K562 (cell line): ENCODE data around the gene ARHGAP42. TPM values are rescaled to one million over a fixed set of nuclear protein-coding genes. Genes with fewer than 3 reads are reported as not detected.
A peak's percentile ranks its signal among the peaks of the same experiment; 100 is the strongest.

ENCODE experiments used
- ATAC-seq: fragments of 200-7000 bp; cut with Tn5 transposase; 3 replicates; pipeline ENCODE4 v1.9.1; 2020; ENCODE audit warnings: moderate library complexity
- BruUV-seq: library from RNA; stranded (reverse); fragments of 400-500 nt; replicated peaks from 2 replicates; lab custom pipeline; 2021; lab: Mats Ljungman, UMichigan
- CTCF ChIA-PET: fragments of 300-600 bp; formaldehyde crosslinking; extraction: SDS; loops from one replicate; lab custom pipeline; 2021; ENCODE audit warnings: low intra/inter-chr PET ratio; lab: Yijun Ruan, JAX
- POLR2A ChIA-PET: fragments of 300-600, 350-650 bp; sonication (Branson Sonifier 250); formaldehyde crosslinking; extraction: SDS; loops from one replicate; lab custom pipeline; 2021; ENCODE audit warnings: antibody characterized with exemption, inconsistent platforms; lab: Yijun Ruan, JAX
- DNase-seq, 4 experiments: peaks; one replicate each; pipeline versions ENCODE4 v3.0.0 to v3.0.0-alpha.2; 2011 to 2018; ENCODE audit warnings: low spot score in 3 of 4, mixed read lengths in 3 of 4; ENCODE audit errors: extremely low read depth in 1 of 4
- FAIRE-seq: peaks from 2 replicates; lab custom pipeline; 2011; peaks lifted over from hg19 to GRCh38; lab: Jason Lieb, UNC
- H2AFZ ChIP-seq: 2 replicates; pipeline ENCODE4 v1.6.0; 2011; ENCODE audit warnings: low read depth, low read length, control low read depth, inconsistent platforms
- H3K27ac ChIP-seq: fragments of 200-600 bp; 3 replicates; pipeline ENCODE4 v1.8.0; 2011; ENCODE audit warnings: low read depth, mild to moderate bottlenecking, control low read depth, inconsistent platforms, low read length, moderate library complexity, mixed read lengths; ENCODE audit errors: extremely low read depth
- H3K27me3 ChIP-seq, 2 experiments: fragments of 300-600 bp in 1 of 2; 2 replicates in 1 of 2; 3 replicates in 1 of 2; pipeline versions ENCODE4 v1.6.0 to v1.8.0; 2011; ENCODE audit warnings: inconsistent platforms in 2 of 2, low read length in 2 of 2, mild to moderate bottlenecking in 1 of 2, mixed read lengths in 1 of 2, moderate library complexity in 1 of 2; ENCODE audit not compliant: control insufficient read depth in 2 of 2, insufficient read depth in 2 of 2
- H3K36me3 ChIP-seq: fragments of 300-600 bp; 3 replicates; pipeline ENCODE4 v1.8.0; 2011; ENCODE audit warnings: mild to moderate bottlenecking, low read length, inconsistent platforms; ENCODE audit not compliant: control insufficient read depth, insufficient read depth
- H3K4me1 ChIP-seq, 2 experiments: fragments of 200-600 bp in 1 of 2; replicated peaks in 1 of 2; 2 replicates in 1 of 2; 3 replicates in 1 of 2; pipeline versions ENCODE4 v1.5.1 to v1.8.0; 2011; ENCODE audit warnings: inconsistent platforms in 2 of 2, low read length in 2 of 2, mild to moderate bottlenecking in 1 of 2, mixed read lengths in 1 of 2, moderate library complexity in 1 of 2; ENCODE audit not compliant: control insufficient read depth in 2 of 2, insufficient read depth in 2 of 2
- H3K4me2 ChIP-seq: 2 replicates; pipeline ENCODE4 v1.6.1; 2011; ENCODE audit warnings: low read length, control low read depth, inconsistent platforms, mixed read lengths; ENCODE audit not compliant: insufficient read depth
- H3K4me3 ChIP-seq: fragments of 200-600 bp; sonication (generic), shearing (Covaris generic); 2 replicates; pipeline ENCODE4 v1.5.1; 2016; ENCODE audit warnings: control low read depth, inconsistent platforms
- H3K79me2 ChIP-seq: fragments of 200-600 bp; 3 replicates; pipeline ENCODE4 v1.8.0; 2011; ENCODE audit warnings: low read length, inconsistent platforms; ENCODE audit not compliant: control insufficient read depth, insufficient read depth
- H3K9ac ChIP-seq, 2 experiments: 2 replicates each; pipeline versions ENCODE4 v1.6.0 to v1.6.1; 2011; ENCODE audit warnings: low read depth in 2 of 2, low read length in 2 of 2, control low read depth in 1 of 2, inconsistent platforms in 1 of 2, mild to moderate bottlenecking in 1 of 2, mixed read lengths in 1 of 2; ENCODE audit not compliant: insufficient read depth in 1 of 2
- H3K9me1 ChIP-seq: one replicate; pipeline ENCODE4 v1.6.0; 2011; ENCODE audit warnings: inconsistent platforms, mild to moderate bottlenecking, low read length, moderate library complexity; ENCODE audit not compliant: control insufficient read depth, insufficient read depth
- H3K9me3 ChIP-seq: replicated peaks from 2 replicates; pipeline ENCODE4 v1.5.1; 2011; ENCODE audit warnings: low read depth, low read length, inconsistent platforms; ENCODE audit not compliant: control insufficient read depth, insufficient read depth
- H4K20me1 ChIP-seq: replicated peaks from 2 replicates; pipeline ENCODE4 v1.6.1; 2011; ENCODE audit warnings: low read length, inconsistent platforms, mixed read lengths; ENCODE audit not compliant: control insufficient read depth, insufficient read depth
- MTF1 ChIP-seq: fragments of 250-450 bp; sonication (Bioruptor Pico); IDR thresholded peaks from 2 replicates; pipeline ENCODE4 v1.9.0; 2021; ENCODE audit warnings: moderate library complexity, mild to moderate bottlenecking, inconsistent platforms, borderline replicate concordance
- PHF20 ChIP-seq: fragments of 450-650 bp; IDR thresholded peaks from 2 replicates; pipeline ENCODE4 v1.6.1; 2018; ENCODE audit not compliant: partially characterized antibody
- SNRNP70 ChIP-seq: fragments of 200-400 bp; formaldehyde crosslinking; optimal IDR thresholded peaks from 2 replicates; pipeline ENCODE3; 2017; ENCODE audit warnings: low read depth, low read length
- ZNF239 ChIP-seq: fragments of 250-450 bp; sonication (Bioruptor Pico); IDR thresholded peaks from 2 replicates; pipeline ENCODE4 v1.4.0; 2020; ENCODE audit warnings: mild to moderate bottlenecking
- ZNF384 ChIP-seq: IDR thresholded peaks from 2 replicates; pipeline ENCODE4 v1.6.1; 2012; ENCODE audit warnings: low read depth, low read length, improper control_type of control experiment
- WGBS: fragments of 100-300 bp; shearing (Covaris generic); methylation state at CpG from one replicate; pipeline ENCODE4 v1.1.6; 2016; ENCODE audit warnings: low coverage, mixed read lengths; ENCODE audit not compliant: insufficient coverage; ENCODE audit errors: missing lambda C conversion rate; 5-methylcytosine and 5-hydroxymethylcytosine counted together
- in situ Hi-C: fragments of 300-500 bp; cut with MboI; formaldehyde crosslinking; loops from 4 replicates; pipeline ENCODE4 v1.15.0; 2018; ENCODE audit warnings: inconsistent platforms, mixed read lengths
- intact Hi-C: fragments of 100-400 bp; cut with micrococcal nuclease; formaldehyde crosslinking; loops from 2 replicates; pipeline ENCODE4 v1.14.2; 2022
- polyA plus RNA-seq, 8 experiments: library from polyadenylated mRNA; depleted of rRNA in 4 of 8; stranded (reverse) in 5 of 8; unstranded in 3 of 8; fragments of >200 nt; fragmentation: Nextera tagmentation in 2 of 8; fragmentation: Illumina TruSeq in 1 of 8; extraction: Ambion mirVana in 2 of 8; extraction: Trizol in 1 of 8; gene quantifications; 2 replicates each; pipeline versions ENCODE4 v1.2.1 to v1.2.3, GENCODE V29; 2011 to 2014; ENCODE audit warnings: inconsistent platforms in 1 of 8, missing spikeins in 1 of 8
- total RNA-seq, 7 experiments: library from RNA; depleted of rRNA in 6 of 7; stranded (reverse); fragments of >200 nt in 6 of 7; fragmentation: Illumina TruSeq in 2 of 7; extraction: Trizol in 2 of 7; gene quantifications; 2 replicates each; pipeline versions ENCODE4 v1.2.1 to v1.2.3, GENCODE V29; 2011 to 2021; ENCODE audit warnings: low replicate concordance in 1 of 7

Gene ARHGAP42
- total and polyA plus RNA-seq, 9 of the 15 experiments (the other 6 are each of a cell fraction or from before 2014, with no cell fraction given) = 0.95 to 6.1 (median 2.4) TPM

DNA sequence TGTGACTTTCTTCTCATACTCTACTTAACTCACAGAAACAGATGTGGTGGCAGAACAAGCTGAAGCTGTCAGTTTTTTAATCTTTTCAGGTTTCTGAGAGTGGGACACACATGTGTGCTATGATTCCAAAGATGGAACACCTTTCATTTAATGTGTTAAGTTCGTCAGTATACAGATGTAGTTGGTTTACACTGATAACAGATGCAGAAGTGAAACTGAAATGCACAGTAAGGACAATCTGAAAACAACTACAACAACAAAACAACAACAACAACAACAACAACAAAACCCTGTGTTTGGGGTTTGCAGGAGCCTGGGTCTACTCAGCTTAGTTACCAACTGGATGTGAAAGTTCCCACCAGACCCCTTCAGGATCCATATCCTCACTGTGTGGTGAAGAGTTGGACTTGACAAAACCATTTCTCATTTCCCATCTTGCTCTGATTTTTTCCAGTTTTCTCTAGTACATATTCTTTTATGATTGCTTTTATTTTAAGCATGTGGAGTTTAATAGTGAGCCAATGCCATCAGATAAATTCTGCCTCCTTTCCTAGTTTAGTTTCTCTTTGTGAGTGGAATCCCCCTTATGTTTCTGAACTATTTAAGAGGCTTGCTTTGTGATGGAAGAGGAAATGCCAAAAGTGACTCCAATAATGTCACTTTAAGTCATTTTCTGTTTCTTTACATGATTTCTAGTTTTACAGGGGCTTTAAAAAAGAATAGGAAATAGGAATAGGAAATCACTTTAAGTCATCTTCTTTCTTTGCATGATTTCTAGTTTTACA lies 47.8 kb downstream of the ARHGAP42 start:
- no peak overlapping the region for H3K9ac ChIP-seq
- no peaks in the 10 kb centered on the region; a peak in 1 of 5 replicates for H3K4me1 ChIP-seq
- ATAC-seq (no peak), DNase-seq (no peak), FAIRE-seq (peak; percentile 65)
- in situ Hi-C loops (no loop called here), intact Hi-C loops (no loop called here)
- no TSS peak for BruUV-seq
- ChIA-PET CTCF (no interaction called here), POLR2A (no interaction called here)
- H3K27ac ChIP-seq = no peak overlapping the region
- no peaks in the 10 kb centered on the region for H3K27me3 ChIP-seq
- H3K9me3 ChIP-seq = no peaks in the 10 kb centered on the region
- TF ChIP-seq PHF20 = no peak
- H3K9me1 ChIP-seq = no peaks in the 10 kb centered on the region
- no peak overlapping the region for H2AFZ ChIP-seq
- no peak overlapping the region for H3K4me3 ChIP-seq
- no peaks in the 10 kb centered on the region for H4K20me1 ChIP-seq
- no peaks in the 10 kb centered on the region for H3K79me2 ChIP-seq
- 8% methylated on average over 1 of the region's 1 CpG for WGBS
- no peaks in the 10 kb centered on the region for H3K36me3 ChIP-seq
- no peak overlapping the region for H3K4me2 ChIP-seq

DNA sequence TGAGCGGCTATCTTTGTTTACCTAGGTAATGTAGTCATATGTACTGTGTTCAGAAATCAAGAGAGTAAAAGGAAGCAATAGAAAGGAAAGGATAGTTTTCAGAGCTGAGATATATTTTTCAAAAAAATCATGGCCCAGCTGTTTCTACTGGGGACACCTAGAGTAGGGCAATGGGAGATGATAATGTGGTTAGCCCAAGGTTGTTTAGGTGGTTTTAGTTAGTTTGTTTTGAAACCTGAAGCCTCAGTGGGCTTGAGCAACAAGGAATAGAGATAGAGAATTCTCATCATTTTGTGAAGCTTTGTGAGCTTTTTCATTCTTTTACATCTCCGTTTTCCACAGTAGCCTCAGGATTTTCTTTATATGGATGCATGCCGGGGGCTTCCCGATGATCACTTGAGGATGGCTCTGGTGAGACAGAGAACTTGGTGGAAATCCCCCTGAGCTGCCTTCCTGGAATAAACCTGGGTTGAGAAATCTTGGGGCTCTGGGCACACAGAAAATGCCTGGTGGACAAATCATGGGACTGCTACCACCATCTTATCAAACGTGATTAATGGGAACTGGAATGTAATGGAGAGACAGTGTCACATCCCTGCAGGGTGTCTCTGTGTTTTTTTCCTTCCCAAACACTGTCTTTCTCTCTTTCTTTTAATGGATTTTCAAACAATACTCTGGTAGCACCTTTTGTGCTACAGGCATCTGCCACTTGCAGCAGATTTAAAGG lies 49.0 kb downstream of the ARHGAP42 start:
- Histone ChIP-seq H3K27ac (no peak overlapping the region), H3K36me3 (no peaks in the 10 kb centered on the region), H3K9me1 (no peaks in the 10 kb centered on the region), H3K4me3 (no peak overlapping the region), H3K79me2 (no peaks in the 10 kb centered on the region), H2AFZ (no peak overlapping the region), H4K20me1 (no peaks in the 10 kb centered on the region), H3K4me1 (no peaks in the 10 kb centered on the region; a peak in 1 of 5 replicates), H3K4me2 (no peak overlapping the region), H3K9me3 (no peaks in the 10 kb centered on the region), H3K27me3 (no peaks in the 10 kb centered on the region), H3K9ac (no peak overlapping the region)
- in situ Hi-C loops (no loop called here), intact Hi-C loops (no loop called here)
- CTCF ChIA-PET = no interaction called here
- POLR2A ChIA-PET = interaction anchor here (0.6 to 0.9 kb wide), 2 partner anchors 47 to 236 kb away, joined by 3 read pairs; no protein-coding TSS in a partner anchor
- no peak for ATAC-seq
- TF ChIP-seq ZNF239 (CRISPR knock-in tag) = no peak
- no peak for TF ChIP-seq SNRNP70
- no peak for TF ChIP-seq MTF1
- TF ChIP-seq ZNF384 = no peak
- WGBS = 38% methylated on average over 5 of the region's 5 CpGs
- no TSS peak for BruUV-seq
- no peak for FAIRE-seq
- no peak for DNase-seq
